ENCODE data around the gene AIP. TPM values are rescaled to one million over a fixed set of nuclear protein-coding genes. Genes with fewer than 3 reads are reported as not detected.

Gene AIP
- total RNA-seq, result 100 to 1,000 TPM in 2 of 4 donors, 10 to 100 TPM in 2; 88.2 to 117 (median 96.0) TPM

DNA sequence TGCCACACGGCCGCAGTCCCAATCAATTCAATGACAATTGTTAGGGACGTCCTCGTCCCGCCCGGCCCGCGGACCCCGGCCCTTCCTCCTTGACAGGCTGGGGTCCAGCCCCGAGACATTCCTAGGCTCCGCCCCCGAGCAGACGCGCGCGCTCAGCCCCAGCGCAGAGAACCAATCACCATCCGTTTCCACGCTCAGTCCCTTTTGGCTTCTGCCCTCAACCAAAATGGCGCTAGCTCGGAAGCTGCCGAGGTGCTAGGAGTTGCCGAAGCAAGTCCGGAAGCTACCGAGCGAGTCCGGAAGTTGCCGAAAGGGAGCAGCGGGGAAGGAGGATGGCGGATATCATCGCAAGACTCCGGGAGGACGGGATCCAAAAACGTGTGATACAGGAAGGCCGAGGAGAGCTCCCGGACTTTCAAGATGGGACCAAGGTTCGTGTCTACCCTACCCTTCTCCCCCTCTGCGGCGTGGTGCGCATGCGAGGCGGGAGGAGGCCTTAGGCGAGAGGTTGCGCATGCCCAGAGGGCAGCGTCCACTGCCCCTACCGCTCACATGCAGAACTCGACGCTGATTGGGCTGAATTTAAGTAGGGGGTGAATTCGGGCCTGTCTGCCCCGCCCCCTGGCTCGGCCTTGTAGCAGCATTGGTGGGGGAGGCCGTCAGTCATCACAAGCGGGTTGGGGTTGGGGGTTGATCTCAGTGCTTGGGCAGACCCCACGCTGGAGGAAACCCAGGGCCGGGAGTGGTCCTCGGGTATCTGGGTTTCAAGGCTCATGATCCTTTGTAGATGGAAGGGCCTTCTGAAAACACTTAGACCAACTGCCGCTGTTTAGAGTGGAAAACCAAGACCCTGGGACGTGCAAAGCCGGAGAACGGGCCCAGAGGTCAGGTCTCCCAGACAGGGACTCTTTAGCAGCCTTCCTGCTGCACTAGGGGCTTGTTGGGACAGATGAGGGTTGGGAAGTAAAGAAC lies at the start of gene AIP:
AIP (plus strand) TSS at position 200 of the 972 bp plus-strand sequence; CDS start at position 333, 133 bp downstream.
- H3K27me3 ChIP-seq, result no peaks in the 10 kb centered on the region
- peaks cover 0 to 15% (median 8%) of the 10 kb centered on the region in 3 donors for H3K36me3 ChIP-seq
- TF ChIP-seq EP300 (IDR thresholded peaks at IDR 0.05), result peak; percentile 66 to 94
- TF ChIP-seq POLR2A (IDR thresholded peaks at IDR 0.05), result peak; percentile 12 to 75
- TF ChIP-seq, protein P1, sequence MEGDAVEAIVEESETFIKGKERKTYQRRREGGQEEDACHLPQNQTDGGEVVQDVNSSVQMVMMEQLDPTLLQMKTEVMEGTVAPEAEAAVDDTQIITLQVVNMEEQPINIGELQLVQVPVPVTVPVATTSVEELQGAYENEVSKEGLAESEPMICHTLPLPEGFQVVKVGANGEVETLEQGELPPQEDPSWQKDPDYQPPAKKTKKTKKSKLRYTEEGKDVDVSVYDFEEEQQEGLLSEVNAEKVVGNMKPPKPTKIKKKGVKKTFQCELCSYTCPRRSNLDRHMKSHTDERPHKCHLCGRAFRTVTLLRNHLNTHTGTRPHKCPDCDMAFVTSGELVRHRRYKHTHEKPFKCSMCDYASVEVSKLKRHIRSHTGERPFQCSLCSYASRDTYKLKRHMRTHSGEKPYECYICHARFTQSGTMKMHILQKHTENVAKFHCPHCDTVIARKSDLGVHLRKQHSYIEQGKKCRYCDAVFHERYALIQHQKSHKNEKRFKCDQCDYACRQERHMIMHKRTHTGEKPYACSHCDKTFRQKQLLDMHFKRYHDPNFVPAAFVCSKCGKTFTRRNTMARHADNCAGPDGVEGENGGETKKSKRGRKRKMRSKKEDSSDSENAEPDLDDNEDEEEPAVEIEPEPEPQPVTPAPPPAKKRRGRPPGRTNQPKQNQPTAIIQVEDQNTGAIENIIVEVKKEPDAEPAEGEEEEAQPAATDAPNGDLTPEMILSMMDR (IDR thresholded peaks at IDR 0.05), result peak in 4 of 5 experiments; percentile 8 to 74 (median 42)
- H3K27ac ChIP-seq, result peak within 1 kb of the TSS; percentile 85 to 93 (median 90)
- no peaks in the 10 kb centered on the region for H3K9me3 ChIP-seq
- WGBS, 2 donors, result 8 to 10% methylated on average over 54 to 60 of the region's 60 CpGs
- peaks cover 0 to 41% (median 21%) of the 10 kb centered on the region in 4 donors for H3K4me1 ChIP-seq
- DNase-seq (ENCODE audit: low spot score in 2 of 2), result peak; percentile 95 to 98
- H3K4me3 ChIP-seq, result peak within 1 kb of the TSS; percentile 33 to 62 (median 54)

DNA sequence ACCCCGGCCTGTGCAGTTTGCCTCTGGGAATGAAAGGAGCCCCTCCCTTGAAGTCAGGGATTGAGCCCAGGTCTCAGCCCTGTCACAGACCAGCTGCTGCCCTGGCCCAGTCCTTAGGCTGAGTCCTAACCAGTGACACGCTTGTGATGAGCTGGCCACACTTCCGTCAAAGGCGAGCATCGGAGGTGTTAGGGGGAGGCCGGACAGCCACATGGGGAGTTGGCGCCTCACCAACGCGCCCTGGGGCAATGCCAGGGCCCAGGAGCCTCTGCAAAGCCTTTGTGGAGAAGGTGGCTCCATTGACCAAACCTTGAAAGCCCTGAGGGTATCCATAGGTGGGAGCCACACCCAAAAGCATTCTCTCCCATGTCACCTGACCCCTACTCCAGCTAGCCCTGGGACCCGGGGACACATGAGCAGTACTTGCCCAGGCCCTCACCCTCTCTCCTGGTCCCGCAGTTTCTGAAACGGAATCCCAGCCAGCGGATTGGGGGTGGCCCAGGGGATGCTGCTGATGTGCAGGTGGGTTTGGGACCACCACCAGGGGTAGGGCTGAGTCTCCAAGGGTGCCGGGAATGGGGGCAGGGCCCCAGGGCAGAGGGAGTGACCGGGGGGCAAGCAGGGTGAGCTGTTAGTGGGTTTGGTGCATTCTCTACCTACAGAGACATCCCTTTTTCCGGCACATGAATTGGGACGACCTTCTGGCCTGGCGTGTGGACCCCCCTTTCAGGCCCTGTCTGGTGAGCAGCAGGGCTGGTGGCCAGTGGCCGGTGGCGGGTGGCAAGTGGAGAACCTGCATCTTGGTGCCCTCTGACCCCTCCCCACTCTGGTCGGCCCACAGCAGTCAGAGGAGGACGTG lies 49.1 kb upstream of the AIP start:
- Histone ChIP-seq H3K27me3 (no peaks in the 10 kb centered on the region), H3K36me3 (peaks cover 0 to 91% (median 19%) of the 10 kb centered on the region in 3 donors), H3K4me1 (peaks cover 0 to 34% (median 12%) of the 10 kb centered on the region in 4 donors), H3K9me3 (no peaks in the 10 kb centered on the region), H3K27ac (no peak overlapping the region), H3K4me3 (no peak overlapping the region)
- 84 to 85% methylated on average over 12 to 16 of the region's 22 CpGs for WGBS, 2 donors
- TF ChIP-seq EP300 (IDR thresholded peaks at IDR 0.05), result no peak
- TF ChIP-seq, protein P1 (IDR thresholded peaks at IDR 0.05), result no peak
- TF ChIP-seq POLR2A (IDR thresholded peaks at IDR 0.05), result no peak
- DNase-seq (ENCODE audit: low spot score in 2 of 2), result no peak

DNA sequence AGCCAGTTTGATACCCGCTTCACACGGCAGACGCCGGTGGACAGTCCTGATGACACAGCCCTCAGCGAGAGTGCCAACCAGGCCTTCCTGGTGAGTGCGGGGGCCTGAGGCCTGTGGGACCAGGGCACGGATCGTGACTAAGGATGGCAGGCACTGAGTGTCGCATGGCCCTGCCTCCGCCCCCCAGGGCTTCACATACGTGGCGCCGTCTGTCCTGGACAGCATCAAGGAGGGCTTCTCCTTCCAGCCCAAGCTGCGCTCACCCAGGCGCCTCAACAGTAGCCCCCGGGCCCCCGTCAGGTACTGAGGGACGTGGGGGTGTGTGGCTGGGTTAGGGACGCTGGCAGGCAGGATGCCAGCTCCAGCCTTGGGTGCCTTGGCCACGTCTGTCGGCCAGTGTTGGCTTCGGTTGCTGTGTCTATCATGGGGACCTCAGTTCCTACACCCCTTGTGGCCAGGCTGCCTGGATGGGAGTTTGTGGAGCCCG lies 48.4 kb upstream of the AIP start:
- Histone ChIP-seq H3K36me3 (peaks cover 0 to 97% (median 19%) of the 10 kb centered on the region in 3 donors), H3K27ac (no peak overlapping the region), H3K27me3 (no peaks in the 10 kb centered on the region), H3K4me3 (no peak overlapping the region), H3K9me3 (no peaks in the 10 kb centered on the region), H3K4me1 (peaks cover 0 to 31% (median 9%) of the 10 kb centered on the region in 4 donors)
- no peak for TF ChIP-seq EP300 (IDR thresholded peaks at IDR 0.05)
- no peak for TF ChIP-seq POLR2A (IDR thresholded peaks at IDR 0.05)
- TF ChIP-seq, protein P1 (IDR thresholded peaks at IDR 0.05), result no peak
- WGBS, 2 donors, result 79 to 100% methylated on average over 1 to 18 of the region's 23 CpGs
- DNase-seq (ENCODE audit: low spot score in 2 of 2), result no peak

DNA sequence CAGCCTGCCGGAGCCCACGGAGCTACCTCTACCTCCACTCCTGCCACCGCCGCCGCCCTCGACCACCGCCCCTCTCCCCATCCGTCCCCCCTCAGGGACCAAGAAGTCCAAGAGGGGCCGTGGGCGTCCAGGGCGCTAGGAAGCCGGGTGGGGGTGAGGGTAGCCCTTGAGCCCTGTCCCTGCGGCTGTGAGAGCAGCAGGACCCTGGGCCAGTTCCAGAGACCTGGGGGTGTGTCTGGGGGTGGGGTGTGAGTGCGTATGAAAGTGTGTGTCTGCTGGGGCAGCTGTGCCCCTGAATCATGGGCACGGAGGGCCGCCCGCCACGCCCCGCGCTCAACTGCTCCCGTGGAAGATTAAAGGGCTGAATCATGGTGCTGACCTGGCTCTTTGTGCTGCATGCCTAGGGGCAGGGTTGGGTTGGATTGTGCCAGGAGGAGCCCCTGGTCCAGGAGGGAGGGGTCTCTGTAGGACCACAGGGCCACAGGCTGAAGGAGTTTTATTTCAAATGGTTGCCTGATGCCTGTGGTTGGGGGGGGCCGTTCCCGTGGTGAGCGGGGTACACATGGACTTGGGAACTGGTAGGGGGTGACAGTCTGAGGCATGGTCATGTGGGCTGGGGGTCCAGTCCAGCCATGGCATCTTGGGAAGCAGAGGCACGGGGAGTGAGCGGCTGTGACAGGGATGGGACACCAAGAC lies 47.6 kb upstream of the AIP start:
- H3K4me1 ChIP-seq, result peaks cover 0 to 31% (median 10%) of the 10 kb centered on the region in 4 donors
- TF ChIP-seq EP300 (IDR thresholded peaks at IDR 0.05) (no peak), POLR2A (IDR thresholded peaks at IDR 0.05) (no peak)
- TF ChIP-seq, protein P1 (IDR thresholded peaks at IDR 0.05), result no peak
- H3K36me3 ChIP-seq, result peaks cover 0 to 97% (median 19%) of the 10 kb centered on the region in 3 donors
- H3K27ac ChIP-seq, result peak overlapping the region in 1 of 4 donors; percentile 40
- no peaks in the 10 kb centered on the region for H3K27me3 ChIP-seq
- no peak overlapping the region for H3K4me3 ChIP-seq
- DNase-seq (ENCODE audit: low spot score in 2 of 2), result no peak
- H3K9me3 ChIP-seq, result no peaks in the 10 kb centered on the region
- 81 to 82% methylated on average over 26 of the region's 26 CpGs for WGBS, 2 donors
